NCI-H69 (cell line): ENCODE measurements around the gene ADPRS.

Experiments used
- DNase-seq: peaks from one replicate; lab custom pipeline; 2025; lab: John Stamatoyannopoulos, UW

Gene ADPRS

DNA sequence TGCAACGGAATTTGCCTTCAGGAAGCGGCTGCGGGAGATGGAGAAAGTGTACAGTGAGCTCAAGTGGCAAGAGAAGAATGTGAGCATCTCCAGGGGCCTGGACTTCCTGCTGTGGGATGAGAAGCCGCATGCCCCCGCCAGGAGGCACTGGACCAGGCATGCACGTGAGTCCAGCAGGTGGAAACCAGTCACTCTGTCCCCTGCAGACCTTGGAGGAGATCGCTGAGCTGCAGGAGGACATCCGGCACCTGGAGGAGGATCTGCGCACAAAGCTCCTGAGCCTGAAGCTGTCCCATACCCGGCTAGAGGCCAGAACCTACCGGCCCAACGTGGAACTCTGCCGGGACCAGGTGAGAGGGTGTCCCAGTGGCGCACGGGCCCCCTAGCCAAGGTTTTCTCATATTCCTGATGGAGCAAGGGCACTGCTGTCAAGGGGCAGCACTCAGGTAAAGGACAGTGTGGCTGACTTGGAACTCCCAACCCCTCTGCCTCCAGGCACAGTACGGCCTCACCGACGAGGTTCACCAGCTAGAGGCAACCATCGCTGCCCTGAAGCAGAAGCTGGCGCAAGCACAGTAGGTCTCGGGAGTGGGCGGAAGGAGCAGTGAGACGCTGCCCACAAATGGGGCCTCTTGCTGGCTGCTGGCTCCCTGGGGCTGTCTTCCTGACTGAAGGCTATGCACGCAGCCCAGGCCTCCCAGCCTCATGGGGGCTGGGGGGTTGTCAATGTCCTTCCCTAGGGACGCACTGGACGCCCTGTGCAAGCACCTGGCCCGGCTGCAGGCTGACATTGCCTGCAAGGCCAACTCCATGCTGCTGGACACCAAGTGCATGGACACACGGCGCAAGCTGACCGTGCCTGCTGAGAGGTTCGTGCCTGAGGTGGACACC lies 1.2 kb upstream of the ADPRS start:
- DNase-seq = no peak

DNA sequence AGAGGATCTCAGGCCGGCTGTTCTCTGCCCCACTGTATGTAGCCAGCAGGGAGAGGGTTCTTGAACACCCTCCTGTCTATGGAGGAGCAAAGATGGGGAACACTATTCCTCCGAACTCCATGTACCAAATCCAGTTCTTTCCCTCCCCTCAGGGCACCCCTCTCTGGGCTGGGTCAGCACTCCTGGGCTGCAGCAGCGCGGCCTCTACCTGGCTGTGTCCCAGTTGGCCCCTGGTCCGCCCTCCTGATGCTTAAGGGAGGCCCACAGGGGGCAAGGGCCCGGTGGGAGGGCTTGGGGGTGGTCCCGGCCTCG lies 471 bp upstream of the ADPRS start:
- DNase-seq = no peak

DNA sequence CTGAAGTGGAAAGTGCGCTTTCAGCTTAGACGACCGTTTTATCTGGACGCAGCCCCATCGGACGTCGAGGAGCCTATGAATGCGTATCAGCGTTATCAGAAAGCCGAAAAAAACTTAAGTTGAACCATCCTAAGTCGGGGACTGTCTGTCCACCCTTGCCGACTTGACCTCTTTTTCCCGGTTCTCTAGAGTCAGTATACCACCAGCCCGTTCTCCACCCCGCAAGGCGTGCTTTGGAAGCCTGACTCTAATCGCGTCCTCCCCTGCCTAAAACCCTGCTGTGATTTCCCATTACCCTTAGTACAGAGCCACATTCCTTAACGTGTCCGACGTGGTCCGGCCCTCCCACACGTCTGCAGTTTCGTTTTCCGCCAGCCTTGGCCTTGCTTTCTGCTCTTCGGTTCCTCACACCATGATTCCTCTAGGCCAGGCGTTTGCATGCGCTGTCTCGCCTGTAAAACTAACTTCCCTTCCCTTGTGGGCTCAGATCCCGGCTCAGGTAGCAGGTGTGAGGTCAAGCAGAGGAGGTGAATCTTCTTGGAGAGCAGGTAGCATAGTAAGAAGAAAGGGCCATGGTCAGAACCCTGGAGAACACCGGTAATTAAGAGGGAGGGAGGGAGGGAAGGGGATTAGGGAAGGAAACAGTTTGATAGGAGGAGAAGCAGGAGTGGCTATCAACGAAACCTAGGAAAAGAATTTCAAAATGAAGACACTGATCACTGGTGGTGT lies 865 bp downstream of the ADPRS start:
- DNase-seq = no peak

DNA sequence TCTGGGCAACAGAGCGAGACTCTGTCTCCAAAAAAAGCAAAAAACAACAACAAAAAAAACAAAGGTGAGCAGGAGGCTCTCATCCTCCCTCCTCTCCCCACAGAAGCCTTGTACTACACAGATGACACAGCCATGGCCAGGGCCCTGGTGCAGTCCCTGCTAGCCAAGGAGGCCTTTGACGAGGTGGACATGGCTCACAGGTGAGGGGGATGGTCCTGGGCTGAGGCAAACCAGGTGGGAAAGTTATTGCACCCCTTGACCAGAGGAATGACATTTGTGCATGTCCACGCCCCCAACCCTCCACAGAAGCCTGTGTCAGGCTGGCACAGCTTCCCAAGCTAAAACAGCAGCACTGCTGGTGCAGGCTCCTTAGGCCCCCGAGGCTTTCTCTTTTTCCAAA lies 2.4 kb downstream of the ADPRS start:
- DNase-seq = no peak

DNA sequence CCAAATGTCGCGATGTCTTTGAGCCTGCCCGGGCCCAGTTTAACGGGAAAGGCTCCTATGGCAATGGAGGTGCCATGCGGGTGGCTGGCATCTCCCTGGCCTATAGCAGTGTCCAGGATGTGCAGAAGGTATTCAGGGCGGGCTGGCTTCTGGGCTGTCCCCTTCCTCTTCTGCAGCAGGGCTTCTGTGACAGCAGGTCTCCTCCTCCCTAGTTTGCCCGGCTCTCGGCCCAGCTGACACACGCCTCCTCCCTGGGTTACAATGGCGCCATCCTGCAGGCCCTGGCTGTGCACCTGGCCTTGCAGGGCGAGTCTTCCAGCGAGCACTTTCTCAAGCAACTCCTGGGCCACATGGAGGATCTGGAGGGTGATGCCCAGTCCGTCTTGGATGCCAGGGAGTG lies 3.0 kb downstream of the ADPRS start:
- DNase-seq = no peak

DNA sequence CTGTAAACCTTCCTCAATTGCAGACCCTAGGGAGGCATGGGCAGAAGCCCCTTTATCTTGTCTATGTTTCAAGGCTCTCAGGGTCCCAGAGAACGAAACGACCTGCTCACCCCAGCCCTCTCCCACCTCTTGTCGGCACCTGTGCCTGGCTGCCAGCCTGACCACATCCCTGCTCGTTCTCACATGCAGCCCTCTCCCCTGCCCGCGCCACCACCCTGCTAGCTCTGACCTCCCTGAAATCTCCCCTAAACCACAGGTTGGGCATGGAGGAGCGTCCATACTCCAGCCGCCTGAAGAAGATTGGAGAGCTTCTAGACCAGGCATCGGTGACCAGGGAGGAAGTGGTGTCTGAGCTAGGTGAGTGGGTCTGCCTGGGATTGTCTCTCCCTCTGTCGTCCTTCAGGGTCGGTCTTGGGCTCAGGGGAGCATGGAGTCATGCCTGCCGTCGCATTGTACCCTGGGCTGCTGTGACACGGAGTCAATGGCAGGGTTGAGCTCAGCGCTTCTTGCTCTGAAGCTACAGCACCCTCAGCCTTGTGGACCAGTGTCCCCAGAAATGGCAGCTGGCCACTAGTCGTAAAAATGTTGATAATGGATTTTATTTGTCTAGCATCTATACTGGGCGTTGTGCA lies 3.6 kb downstream of the ADPRS start:
- no peak for DNase-seq

DNA sequence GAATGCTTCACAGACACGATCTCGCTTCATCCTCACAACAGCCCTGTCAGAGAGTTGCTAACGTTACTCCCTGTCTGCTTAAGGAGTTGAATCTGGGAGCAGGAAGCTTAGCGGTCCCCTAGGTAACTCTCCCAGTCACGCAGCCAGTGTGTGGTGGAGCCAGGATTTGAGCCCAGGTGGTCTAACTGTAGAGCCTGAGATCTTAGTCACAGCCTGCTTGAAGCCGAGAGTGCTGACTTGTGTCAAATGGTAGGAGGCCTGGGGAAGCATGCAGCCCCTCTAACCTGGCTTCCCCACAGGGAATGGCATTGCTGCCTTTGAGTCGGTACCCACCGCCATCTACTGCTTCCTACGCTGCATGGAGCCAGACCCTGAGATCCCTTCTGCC lies 4.1 kb downstream of the ADPRS start:
- no peak for DNase-seq

DNA sequence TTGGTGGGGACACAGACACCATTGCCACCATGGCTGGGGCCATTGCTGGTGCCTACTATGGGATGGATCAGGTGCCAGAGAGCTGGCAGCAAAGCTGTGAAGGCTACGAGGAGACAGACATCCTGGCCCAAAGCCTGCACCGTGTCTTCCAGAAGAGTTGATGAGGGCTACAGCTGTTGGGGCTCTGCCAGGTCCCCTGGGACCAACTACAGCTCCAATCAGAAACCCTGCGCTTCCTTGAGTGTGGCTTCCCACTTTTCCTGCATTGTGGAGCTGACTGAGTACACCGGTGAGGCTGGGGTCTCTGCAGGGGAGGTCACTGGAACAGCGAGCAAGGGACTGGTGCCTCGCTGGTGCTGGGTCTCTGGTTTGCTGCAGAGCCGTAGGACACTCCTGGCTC lies 4.5 kb downstream of the ADPRS start:
- DNase-seq = no peak

DNA sequence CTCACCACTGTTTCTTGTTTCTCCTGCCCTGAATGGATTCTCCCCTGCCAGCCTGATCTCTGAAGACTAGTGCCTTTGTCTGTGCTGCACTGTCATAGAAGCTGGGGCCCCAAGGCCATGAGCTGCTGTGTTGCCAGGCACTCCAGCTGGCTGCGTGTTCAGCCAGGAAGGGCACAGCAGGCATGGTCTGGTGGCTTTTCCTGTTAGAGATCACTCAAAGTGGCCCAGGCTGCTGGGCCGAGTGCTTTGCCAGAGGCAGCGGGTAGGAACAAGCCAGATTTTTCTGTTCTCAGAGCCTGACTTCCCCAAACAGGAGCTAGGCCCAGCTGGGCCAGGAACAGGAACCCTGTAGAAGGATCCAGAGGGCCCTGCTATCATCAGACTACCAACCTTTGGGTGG lies 5.2 kb downstream of the ADPRS start:
- DNase-seq = no peak

DNA sequence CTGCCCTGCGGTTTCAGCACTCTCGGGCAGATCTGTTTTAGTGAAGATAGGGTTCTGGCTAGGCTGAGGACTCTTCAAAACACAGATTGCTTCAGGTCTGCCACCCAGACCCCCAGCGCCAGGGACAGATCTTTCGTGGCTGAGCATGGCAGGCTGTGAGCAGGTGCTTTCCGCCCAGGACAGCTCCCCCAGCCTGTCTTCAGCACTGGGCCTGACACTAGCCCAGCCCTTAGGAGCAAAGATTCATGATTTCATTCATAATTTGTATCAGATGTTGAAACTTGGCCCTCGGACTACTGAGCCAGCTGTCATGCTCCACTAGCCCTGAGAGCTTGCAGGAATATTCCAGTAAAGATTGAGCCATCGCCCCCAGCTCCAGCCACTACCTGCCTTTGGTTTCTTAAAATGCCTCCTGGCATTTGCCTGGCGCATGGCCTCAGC lies 5.9 kb downstream of the ADPRS start:
- DNase-seq = no peak

DNA sequence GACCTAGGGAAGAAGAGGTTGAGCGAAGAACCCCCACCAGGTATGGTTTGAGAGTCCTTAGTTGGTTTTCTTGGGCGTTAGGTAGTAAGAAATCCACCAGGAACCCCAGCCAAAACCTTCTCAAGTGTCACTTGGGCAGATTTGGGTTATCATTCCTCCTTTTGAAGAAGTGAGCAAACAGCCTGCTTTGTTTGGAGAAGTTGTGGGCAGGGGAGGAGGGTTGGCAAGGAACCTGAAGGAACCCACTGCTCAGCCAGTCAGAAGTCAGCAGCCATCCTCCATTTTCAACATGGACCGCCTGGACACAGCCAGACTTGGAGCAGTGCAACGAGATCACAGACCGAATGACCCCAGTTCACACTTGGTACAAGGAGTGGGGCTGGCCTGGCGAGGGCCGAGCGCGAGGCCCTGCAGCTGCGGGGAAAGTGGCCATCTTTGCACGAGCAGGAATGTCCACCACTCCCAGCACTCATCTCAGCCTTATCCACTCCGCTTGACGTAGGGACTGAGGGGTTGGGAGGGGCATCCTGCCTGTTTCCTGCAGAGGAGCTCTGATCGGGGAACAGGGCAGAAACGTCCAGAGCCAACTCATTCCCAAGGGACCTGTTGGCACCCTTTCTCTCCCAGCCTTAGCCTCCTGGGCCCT lies 7.2 kb downstream of the ADPRS start:
- DNase-seq = no peak

DNA sequence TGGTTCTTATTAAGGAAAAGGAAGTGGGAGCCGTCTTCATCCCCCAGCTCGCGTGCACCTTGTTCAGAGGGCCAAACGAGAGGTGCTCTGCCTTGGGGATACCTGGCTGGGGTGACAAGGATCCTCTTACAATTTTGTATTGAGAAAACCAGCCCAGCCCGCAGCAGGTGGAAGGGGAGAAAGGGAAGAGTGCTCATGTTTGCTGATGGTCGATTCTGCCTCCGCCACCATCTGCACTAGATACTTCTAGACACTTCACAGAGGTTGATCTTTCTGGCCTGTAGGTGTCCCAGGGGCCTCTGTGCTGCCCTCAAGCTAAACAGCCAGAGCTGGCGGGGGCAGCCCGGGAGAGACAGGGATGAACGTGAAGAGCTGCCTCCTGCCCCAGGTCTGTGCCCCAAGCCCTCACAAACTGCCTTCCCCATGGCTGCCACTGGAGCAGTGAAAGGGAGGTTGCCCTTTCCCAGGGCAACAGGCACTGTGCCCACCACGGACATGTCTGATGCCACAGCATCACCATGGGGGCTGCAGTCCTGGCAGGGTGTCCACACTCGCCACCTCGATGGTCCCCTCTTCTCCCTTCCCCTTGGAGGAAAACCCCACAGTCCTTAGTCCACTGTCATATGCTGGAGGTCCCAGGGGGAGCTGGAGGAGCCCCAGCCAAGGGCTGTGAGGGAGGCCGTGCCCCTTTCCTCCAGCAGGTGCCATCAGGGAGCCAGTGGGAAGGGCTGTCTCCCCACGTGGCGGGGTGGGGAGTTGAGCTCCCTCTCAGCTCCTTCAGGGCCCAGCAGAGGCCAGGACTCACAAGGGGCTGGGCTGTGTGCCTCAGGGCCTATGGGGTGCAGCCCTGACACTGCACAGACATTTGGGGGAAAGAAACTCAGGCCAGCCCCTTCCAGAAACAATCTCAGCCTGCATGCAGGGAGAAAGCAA lies 8.1 kb downstream of the ADPRS start:
- DNase-seq = peak; percentile 7

DNA sequence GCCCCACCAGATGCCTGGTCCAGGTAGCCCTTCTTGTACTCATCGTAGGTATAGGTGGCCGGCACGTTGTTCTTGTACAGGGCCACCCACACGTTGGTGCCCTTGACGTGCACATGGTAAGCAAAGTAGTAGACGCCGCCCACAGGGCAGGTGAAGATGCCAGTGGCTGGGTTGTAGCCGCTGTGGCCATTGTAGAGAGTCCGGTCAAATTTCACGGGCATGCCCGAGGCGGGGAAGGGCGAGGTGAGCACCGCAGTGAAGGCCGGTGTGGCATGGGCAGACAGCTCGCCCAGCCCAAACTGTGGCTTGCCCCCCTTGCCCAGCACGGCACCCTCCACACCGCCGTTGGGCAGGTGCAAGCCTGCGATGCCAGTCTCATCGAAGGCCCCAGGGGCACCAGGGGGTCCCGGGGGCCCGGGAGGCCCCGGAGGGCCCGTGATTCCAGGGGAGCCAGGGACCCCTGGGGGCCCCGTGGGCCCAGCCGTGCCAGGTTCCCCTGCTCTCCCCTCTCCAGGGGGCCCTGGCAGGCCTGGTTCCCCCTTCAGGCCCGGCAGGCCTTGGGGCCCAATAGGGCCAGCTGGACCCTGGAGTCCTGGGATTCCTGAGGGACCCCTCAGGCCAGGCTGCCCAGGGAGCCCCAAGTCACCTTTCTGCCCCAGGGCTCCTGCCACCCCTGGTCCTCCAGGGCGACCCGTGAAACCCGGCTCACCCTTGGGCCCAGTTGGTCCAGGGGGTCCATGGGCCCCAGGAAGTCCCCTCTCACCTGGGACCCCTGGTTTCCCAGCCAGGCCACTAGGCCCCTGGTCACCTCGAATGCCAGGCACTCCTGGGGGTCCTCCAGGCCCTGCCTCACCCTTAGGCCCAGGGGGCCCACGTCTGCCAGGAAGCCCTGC lies 9.2 kb downstream of the ADPRS start:
- DNase-seq = no peak

DNA sequence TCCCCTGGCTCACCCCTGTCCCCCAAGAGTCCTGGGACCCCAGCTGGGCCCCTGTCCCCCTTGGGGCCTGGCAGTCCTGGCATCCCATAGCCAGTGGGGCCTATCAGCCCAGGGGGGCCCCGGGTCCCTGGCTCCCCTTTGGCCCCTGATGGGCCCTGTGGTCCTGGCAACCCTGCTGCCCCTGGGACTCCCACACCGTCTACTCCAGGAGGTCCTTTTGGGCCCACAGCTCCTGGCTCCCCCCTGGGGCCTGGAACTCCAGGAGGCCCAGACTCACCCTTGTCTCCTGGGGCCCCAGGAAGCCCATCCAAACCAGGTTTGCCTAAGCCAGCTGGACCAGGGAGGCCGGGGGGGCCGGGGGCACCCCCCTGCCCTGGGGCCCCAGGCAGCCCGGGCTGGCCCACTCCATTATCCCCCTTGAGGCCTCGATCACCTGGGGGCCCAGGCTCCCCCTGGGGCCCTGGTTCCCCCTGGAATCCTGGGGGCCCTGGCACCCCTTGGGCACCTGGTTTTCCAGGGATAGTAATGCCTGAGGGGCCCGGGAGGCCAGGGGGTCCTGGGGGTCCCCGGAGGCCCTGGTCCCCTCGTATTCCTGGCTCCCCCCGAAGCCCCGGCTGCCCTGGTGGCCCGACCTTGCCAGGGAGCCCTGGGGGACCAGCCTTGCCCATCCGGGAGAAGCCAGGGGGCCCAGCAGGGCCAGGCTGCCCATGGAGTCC lies 10.1 kb downstream of the ADPRS start:
- no peak for DNase-seq

DNA sequence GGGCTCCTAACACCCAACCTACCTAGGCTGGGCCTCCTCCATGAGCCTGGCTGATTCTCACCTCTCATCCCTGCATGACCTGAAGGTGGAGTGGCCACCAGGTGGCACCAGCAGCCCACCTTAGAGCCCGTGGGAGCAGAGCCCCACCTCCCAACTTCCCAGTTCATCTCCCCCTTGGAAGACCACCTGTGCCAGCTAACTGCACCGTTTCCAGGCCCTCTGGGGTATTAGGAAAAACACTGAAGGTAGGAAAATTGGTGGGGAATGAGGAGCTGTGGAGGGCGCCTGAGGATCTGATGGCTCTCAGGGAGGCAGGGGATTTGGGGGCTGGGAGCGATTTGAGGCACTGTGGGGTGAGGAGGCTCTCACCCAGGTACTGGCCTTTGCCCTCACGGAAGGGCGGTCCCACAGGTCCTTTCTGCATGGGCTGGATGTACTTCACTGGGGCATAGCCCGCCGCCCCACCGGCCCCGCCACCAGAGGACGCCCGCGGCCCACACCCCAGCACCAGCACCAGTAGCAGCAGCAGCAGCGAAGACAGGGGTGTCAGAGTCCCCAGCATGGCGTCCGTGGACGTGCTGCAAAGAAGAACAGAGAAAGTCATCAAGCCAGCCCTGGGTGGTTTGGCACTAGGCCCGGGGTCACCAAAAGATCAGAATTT lies 11.1 kb downstream of the ADPRS start:
- DNase-seq = peak; percentile 66

DNA sequence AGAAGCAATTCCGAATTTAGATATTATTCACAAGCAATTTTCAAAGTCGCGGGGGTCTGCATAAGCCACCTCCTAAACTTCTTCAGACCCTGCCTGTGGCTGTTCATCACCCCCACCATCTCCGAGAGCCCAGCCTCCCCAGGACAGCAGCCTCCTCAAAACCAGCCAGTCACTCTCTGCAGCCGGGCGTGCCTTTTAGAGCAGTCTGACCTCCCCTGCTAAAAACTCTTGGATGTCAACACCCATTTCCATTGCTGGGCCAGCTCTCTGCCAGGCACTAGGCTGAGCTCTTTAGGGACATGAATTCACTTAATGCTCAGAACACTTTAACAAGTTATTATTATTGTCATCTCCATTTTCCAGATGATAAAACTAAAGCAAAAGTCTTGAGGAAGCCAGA lies 11.7 kb downstream of the ADPRS start:
- DNase-seq = no peak

DNA sequence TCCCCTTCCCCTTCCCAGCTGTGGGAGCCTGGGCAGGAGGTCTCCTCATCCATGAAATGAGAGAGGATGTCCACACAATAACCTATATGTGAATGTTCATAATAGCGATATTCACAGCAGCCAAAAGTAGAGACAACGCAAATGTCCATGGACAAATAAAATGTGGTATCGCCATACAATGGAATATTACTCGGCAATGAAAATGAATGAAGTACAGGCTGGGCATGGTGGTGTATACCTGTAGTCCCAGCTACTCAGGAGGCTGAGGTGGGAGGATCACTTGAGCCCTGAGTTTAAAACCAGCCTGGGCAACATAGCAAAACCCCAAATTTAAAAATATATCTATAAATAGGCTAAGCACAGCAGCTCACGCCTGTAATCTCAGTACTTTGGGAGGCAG lies 12.9 kb downstream of the ADPRS start:
- DNase-seq = no peak

DNA sequence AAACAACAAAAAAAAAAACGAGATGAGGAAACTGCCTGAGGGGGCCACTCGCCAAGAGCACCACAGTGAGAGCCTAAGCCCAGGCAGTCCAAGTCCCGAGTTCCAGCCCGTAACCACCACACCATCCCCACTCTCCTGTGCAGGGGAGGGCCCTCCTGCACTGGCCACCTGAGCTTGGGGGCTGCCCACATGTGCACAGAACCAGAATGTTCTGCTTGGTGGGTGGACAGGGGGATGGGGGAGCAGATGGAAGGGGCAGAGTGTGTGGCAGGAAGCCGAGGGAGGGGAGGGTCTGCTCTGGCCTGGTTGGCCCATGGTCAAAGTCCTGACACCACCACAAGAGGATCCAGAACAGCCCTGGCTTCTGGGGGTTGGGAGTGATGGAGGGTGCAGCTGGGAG lies 17.6 kb downstream of the ADPRS start:
- DNase-seq = no peak

DNA sequence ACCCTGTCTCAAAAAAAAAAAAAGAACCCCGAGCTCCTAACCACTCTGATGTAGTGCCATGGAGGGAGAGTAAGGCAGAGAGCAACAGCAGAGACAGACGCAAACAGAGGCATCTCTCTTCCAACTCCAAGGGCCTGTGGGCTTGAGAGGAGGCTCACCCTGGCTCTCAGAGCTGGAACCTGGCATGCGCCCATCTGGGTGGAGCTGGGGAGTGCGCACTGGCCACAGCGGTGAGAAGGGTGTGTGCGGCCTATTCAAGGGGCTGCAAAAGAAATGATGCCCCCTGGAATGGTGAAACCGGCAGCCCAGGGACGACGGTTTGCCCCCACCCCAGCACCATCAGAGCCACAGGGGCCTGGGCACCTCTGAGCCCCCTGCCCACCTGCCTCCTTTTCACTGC lies 18.7 kb downstream of the ADPRS start:
- no peak for DNase-seq
